ENCODE results near the gene ADCY3.

ADCY3 gene

DNA sequence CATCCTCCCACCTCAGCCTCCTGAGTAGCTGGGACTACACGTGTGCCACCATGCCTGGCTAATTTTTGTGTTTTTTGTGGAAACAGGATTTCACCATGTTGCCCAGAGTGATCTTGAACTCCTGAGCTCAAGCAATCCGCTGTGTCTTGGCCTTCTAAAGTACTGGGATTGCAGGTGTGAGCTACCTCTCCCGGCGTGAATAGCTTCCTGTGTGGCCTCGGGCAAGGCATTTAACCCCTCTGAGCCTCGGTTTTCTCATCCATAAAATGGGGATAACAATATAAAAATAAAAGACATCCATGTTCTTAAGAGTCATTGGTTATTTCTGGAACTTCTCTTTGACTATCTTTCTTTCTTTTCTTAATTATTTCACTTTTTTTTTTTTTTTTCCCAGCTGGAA lies 19.3 kb upstream of the ADCY3 start:
- TF ChIP-seq, protein P1, sequence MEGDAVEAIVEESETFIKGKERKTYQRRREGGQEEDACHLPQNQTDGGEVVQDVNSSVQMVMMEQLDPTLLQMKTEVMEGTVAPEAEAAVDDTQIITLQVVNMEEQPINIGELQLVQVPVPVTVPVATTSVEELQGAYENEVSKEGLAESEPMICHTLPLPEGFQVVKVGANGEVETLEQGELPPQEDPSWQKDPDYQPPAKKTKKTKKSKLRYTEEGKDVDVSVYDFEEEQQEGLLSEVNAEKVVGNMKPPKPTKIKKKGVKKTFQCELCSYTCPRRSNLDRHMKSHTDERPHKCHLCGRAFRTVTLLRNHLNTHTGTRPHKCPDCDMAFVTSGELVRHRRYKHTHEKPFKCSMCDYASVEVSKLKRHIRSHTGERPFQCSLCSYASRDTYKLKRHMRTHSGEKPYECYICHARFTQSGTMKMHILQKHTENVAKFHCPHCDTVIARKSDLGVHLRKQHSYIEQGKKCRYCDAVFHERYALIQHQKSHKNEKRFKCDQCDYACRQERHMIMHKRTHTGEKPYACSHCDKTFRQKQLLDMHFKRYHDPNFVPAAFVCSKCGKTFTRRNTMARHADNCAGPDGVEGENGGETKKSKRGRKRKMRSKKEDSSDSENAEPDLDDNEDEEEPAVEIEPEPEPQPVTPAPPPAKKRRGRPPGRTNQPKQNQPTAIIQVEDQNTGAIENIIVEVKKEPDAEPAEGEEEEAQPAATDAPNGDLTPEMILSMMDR (IDR thresholded peaks at IDR 0.05; ENCODE audit: low read depth, low read length, missing control alignments): no peak
- no peak overlapping the region for H3K4me3 ChIP-seq (ENCODE audit: low read depth, low read length)
- DNase-seq (ENCODE audit: low read depth): no peak

DNA sequence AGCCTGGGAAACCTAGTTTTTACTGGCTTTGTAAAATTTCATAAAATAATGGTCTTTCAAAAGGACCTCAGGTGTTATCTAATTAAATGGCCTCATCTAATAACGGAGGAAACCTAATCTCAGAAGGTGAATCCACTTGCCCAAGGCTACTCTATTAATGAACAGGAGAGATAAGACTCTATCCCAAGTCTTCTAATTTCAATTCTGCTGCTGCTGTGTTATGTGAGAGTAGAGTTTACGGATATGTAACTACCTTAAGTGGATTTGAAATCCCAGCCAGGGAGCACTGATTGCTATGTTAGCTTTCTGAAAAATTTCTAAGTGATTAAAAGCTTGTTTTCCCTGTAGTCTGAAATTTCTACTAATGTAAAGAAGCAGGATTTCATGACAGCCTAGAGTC lies 17.2 kb upstream of the ADCY3 start:
- DNase-seq (ENCODE audit: low read depth): no peak
- TF ChIP-seq, protein P1 (IDR thresholded peaks at IDR 0.05; ENCODE audit: low read depth, low read length, missing control alignments): no peak
- no peak overlapping the region for H3K4me3 ChIP-seq (ENCODE audit: low read depth, low read length)

DNA sequence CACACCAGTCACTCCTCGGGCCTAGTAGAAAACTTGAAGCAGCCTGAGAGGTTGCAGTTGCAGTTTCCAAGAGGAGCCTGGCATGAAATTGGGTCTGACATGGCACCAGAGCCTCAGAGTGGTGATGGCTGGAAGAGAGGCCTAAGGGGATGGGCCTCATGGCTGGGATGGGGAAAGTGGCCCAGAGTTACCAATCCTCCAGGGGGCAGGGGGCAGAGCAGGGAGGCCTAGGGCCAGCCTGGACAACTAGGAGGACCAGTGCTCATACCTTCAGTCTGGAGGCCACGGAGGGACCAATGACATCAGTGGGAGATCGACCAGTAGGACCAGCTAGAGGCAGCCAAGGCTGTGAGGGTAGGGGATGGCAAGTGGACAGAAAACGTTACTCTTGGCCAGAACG lies 15.1 kb upstream of the ADCY3 start:
- TF ChIP-seq, protein P1 (IDR thresholded peaks at IDR 0.05; ENCODE audit: low read depth, low read length, missing control alignments): no peak
- DNase-seq (ENCODE audit: low read depth): no peak
- H3K4me3 ChIP-seq (ENCODE audit: low read depth, low read length): no peak overlapping the region

DNA sequence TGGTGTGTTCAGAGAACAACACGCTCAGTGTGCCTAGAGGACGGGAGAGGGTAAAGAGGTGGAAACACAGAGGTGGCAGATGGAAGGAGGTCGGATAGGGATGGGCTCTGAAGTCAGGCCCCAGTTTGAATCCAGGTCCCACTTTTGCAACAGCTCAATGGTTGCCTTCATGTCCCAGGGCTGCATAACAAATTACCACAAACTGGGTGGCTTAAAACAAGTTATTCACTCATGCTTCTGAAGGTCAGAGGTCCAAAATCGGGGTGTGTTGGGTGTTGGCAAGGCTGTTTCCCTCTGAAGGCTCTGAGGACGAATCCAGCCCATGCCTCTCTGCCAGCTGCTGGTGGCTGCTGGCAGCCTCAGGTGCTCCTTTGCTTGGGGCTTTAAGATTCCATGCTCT lies 12.7 kb upstream of the ADCY3 start:
- no peak overlapping the region for H3K4me3 ChIP-seq (ENCODE audit: low read depth, low read length)
- DNase-seq (ENCODE audit: low read depth): no peak
- TF ChIP-seq, protein P1 (IDR thresholded peaks at IDR 0.05; ENCODE audit: low read depth, low read length, missing control alignments): no peak

DNA sequence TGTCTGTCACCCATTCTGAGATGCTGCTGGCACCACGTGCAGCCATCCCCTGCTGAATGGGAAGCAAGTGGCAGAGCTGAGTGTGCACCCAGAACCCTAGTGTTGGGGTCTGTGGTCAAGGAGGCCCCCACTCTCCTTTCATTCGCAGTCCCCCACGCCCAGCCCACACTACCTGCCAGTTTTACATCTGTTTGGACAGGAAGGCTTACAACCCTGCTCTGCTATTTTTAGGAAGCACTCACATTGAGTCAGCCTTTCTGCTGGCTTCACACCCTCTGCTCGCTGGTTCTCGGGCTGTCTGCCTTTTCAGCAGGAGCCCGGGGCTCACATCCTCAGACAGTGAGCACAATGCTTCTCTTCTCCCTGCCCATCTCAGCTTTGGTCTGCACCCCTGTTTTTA lies 10.7 kb upstream of the ADCY3 start:
- DNase-seq (ENCODE audit: low read depth): peak; percentile 51
- no peak overlapping the region for H3K4me3 ChIP-seq (ENCODE audit: low read depth, low read length)
- TF ChIP-seq, protein P1 (IDR thresholded peaks at IDR 0.05; ENCODE audit: low read depth, low read length, missing control alignments): no peak

DNA sequence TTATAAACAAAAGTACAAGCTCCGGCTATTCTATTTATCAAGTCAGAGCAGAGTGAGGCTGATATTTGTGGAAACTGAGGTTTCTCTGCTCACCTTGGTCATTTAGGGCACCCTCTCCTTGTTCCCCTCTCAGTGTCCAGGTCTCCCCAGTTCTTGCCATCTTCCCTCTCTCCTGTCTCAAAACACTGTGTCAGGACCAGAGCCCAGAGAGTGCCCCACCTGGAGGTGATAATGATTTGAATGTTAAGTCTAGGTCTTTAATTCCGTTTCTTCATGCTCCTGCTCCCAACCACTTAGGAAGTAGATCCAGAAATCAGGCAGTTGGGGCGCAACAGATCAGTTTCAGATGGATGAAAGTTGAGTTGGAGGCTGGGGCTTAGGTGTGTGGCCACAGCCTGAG lies 9.2 kb upstream of the ADCY3 start:
- H3K4me3 ChIP-seq (ENCODE audit: low read depth, low read length): no peak overlapping the region
- no peak for DNase-seq (ENCODE audit: low read depth)
- TF ChIP-seq, protein P1 (IDR thresholded peaks at IDR 0.05; ENCODE audit: low read depth, low read length, missing control alignments): no peak

DNA sequence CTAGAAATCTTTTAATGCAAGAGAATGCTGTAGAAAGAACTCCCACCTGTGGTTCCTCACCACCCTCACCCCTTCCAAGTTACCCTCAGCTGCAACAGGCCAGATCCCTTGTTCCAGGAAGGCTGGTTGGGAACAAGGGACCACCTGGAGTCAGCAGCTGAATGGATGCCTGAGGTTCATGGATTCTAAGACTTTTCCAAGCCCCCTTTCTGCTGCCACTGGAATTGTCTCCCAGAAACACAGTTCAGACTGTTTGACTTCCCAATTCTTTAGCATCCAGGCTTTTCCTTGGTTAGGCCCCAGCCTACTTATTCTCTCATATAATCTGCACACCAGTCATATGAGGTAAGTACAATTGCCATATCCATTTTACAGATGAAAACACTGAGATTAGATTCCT lies 8.0 kb upstream of the ADCY3 start:
- no peak overlapping the region for H3K4me3 ChIP-seq (ENCODE audit: low read depth, low read length)
- DNase-seq (ENCODE audit: low read depth): no peak
- TF ChIP-seq, protein P1 (IDR thresholded peaks at IDR 0.05; ENCODE audit: low read depth, low read length, missing control alignments): no peak

All from GM12864 (cell line).